HepG2 (cell line): ENCODE results near the gene AGPAT3.

ENCODE experiments used
- GABPA ChIP-seq, 2 experiments: IDR thresholded peaks; 2 replicates each; pipeline ENCODE4 v1.6.1; 2011 to 2016; ENCODE audit warnings: low read depth in 2 of 2, low read length in 1 of 2, missing biosample characterization in 1 of 2, missing genetic modification characterization in 1 of 2
- IRX3 ChIP-seq: sonication (generic); formaldehyde crosslinking; IDR thresholded peaks from 2 replicates; pipeline ENCODE4 v1.8.1; 2023; ENCODE audit warnings: mild to moderate bottlenecking, low read depth, missing genetic modification reagents, borderline replicate concordance
- JUN ChIP-seq: sonication (generic); formaldehyde crosslinking; IDR thresholded peaks from 2 replicates; pipeline ENCODE4 v1.4.0; 2020; ENCODE audit warnings: mild to moderate bottlenecking, missing genetic modification reagents
- POLR2A ChIP-seq, 2 experiments: IDR thresholded peaks; 2 replicates each; pipeline ENCODE4 v1.6.1; 2011; ENCODE audit warnings: low read depth in 2 of 2, low read length in 2 of 2, mild to moderate bottlenecking in 1 of 2, moderate library complexity in 1 of 2; ENCODE audit not compliant: insufficient read depth in 1 of 2
- POLR2AphosphoS5 ChIP-seq: IDR thresholded peaks from 2 replicates; pipeline ENCODE4 v1.6.1; 2012; ENCODE audit warnings: low read depth, low read length
- SETDB1 ChIP-seq: sonication (generic); formaldehyde crosslinking; IDR thresholded peaks from 2 replicates; pipeline ENCODE4 v1.5.1; 2020; ENCODE audit warnings: missing genetic modification reagents, mild to moderate bottlenecking, borderline replicate concordance
- SUZ12 ChIP-seq: fragments of 150-350 bp; IDR thresholded peaks from 2 replicates; pipeline ENCODE4 v1.6.1; 2014; ENCODE audit warnings: low read depth, low read length
- TF ChIP-seq, protein P1 (sequence below): IDR thresholded peaks from 2 replicates; pipeline ENCODE4 v1.6.1; 2016; ENCODE audit warnings: missing genetic modification reagents, missing compliant biosample characterization
- TF ChIP-seq, protein P2 (sequence below): sonication (generic); formaldehyde crosslinking; IDR thresholded peaks from 2 replicates; pipeline ENCODE4 v1.5.0; 2020; ENCODE audit warnings: mild to moderate bottlenecking, missing genetic modification reagents, moderate library complexity
- TF ChIP-seq, protein P3 (sequence below): sonication (generic); formaldehyde crosslinking; IDR thresholded peaks from 2 replicates; pipeline ENCODE4 v1.8.1; 2022; ENCODE audit warnings: low read depth, mild to moderate bottlenecking, missing genetic modification reagents

DNA sequence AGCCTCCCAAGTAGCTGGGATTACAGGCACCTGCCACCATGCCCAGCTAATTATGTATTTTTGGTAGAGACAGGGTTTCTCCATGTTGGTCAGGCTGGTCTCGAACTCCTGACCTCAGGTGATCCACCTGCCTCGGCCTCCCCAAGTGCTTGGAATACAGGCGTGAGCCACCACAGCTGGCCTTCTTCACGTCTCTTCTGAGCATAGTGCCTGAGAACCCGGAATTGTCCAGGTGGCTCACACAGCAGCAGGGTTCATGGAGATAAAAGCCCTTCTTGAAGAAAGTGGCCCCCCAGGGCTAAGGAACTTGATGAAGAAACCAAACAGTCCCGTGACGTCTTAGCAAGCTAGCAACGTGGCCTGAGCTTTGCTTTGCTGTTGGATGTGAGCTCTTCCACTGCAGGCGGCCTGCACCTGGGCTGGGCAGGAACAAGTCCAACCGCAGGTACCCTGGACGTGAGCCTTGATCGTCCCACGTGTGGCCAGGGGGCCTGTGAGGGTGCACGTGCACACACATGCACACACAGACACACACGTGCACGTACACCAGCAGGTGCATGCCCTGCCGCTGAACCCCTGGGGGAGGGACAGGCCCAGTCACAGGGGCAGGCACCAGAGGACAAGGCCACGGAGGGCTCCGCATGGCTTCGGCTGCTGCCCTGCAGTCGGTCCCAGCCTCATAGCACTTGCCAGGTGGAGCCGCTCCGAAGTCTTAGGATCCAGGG, 123.6 kb downstream of the AGPAT3 start:
- TF ChIP-seq POLR2AphosphoS5: no peak
- no peak for TF ChIP-seq SUZ12
- no peak for TF ChIP-seq POLR2A (IDR thresholded peaks at IDR 0.05; ENCODE audit: insufficient read depth in 1 of 2, low read depth in 2 of 2, low read length in 2 of 2)
- TF ChIP-seq, protein P1, sequence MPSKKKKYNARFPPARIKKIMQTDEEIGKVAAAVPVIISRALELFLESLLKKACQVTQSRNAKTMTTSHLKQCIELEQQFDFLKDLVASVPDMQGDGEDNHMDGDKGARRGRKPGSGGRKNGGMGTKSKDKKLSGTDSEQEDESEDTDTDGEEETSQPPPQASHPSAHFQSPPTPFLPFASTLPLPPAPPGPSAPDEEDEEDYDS: no peak
- TF ChIP-seq, protein P2, sequence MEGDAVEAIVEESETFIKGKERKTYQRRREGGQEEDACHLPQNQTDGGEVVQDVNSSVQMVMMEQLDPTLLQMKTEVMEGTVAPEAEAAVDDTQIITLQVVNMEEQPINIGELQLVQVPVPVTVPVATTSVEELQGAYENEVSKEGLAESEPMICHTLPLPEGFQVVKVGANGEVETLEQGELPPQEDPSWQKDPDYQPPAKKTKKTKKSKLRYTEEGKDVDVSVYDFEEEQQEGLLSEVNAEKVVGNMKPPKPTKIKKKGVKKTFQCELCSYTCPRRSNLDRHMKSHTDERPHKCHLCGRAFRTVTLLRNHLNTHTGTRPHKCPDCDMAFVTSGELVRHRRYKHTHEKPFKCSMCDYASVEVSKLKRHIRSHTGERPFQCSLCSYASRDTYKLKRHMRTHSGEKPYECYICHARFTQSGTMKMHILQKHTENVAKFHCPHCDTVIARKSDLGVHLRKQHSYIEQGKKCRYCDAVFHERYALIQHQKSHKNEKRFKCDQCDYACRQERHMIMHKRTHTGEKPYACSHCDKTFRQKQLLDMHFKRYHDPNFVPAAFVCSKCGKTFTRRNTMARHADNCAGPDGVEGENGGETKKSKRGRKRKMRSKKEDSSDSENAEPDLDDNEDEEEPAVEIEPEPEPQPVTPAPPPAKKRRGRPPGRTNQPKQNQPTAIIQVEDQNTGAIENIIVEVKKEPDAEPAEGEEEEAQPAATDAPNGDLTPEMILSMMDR: no peak
- TF ChIP-seq JUN (CRISPR knock-in tag): no peak
- no peak for TF ChIP-seq SETDB1 (CRISPR knock-in tag)
- TF ChIP-seq IRX3 (CRISPR knock-in tag): no peak
- no peak for TF ChIP-seq GABPA (IDR thresholded peaks at IDR 0.05; ENCODE audit: low read depth, low read length)
- TF ChIP-seq GABPA (CRISPR knock-in tag; IDR thresholded peaks at IDR 0.05; ENCODE audit: low read depth): no peak
- TF ChIP-seq, protein P3, sequence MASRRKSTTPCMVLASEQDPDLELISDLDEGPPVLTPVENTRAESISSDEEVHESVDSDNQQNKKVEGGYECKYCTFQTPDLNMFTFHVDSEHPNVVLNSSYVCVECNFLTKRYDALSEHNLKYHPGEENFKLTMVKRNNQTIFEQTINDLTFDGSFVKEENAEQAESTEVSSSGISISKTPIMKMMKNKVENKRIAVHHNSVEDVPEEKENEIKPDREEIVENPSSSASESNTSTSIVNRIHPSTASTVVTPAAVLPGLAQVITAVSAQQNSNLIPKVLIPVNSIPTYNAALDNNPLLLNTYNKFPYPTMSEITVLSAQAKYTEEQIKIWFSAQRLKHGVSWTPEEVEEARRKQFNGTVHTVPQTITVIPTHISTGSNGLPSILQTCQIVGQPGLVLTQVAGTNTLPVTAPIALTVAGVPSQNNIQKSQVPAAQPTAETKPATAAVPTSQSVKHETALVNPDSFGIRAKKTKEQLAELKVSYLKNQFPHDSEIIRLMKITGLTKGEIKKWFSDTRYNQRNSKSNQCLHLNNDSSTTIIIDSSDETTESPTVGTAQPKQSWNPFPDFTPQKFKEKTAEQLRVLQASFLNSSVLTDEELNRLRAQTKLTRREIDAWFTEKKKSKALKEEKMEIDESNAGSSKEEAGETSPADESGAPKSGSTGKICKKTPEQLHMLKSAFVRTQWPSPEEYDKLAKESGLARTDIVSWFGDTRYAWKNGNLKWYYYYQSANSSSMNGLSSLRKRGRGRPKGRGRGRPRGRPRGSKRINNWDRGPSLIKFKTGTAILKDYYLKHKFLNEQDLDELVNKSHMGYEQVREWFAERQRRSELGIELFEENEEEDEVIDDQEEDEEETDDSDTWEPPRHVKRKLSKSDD (CRISPR knock-in tag): no peak
